Calu3 (cell line): ENCODE results near the gene LINGO1. TPM values are rescaled to one million over a fixed set of nuclear protein-coding genes. Genes with fewer than 3 reads are reported as not detected.

Experiments used
- BruUV-seq: library from RNA; stranded (reverse); fragments of 400-500 nt; replicated peaks from 2 replicates; lab custom pipeline; 2021; lab: Mats Ljungman, UMichigan
- CTCF ChIA-PET: fragments of 300-600 bp; sonication (Branson Sonifier 250); formaldehyde crosslinking; loops from one replicate; lab custom pipeline; 2022; ENCODE audit warnings: antibody characterized with exemption; lab: Charles Lee
- DNase-seq: peaks from one replicate; pipeline ENCODE4 v3.0.0; 2022
- H3K27ac Mint-ChIP-seq: one replicate; pipeline ENCODE4 v1.8.0; 2022; ENCODE audit warnings: mixed read lengths; ENCODE audit not compliant: unreplicated experiment
- H3K27me3 Mint-ChIP-seq: one replicate; pipeline ENCODE4 v1.8.0; 2022; ENCODE audit warnings: mixed read lengths; ENCODE audit not compliant: unreplicated experiment
- H3K36me3 Mint-ChIP-seq: one replicate; pipeline ENCODE4 v1.8.0; 2022; ENCODE audit warnings: mild to moderate bottlenecking, moderate library complexity, mixed read lengths; ENCODE audit not compliant: insufficient read depth, unreplicated experiment
- H3K4me1 Mint-ChIP-seq: one replicate; pipeline ENCODE4 v1.8.0; 2022; ENCODE audit warnings: mild to moderate bottlenecking, low read depth, mixed read lengths; ENCODE audit not compliant: unreplicated experiment
- H3K4me3 Mint-ChIP-seq: one replicate; pipeline ENCODE4 v1.8.0; 2022; ENCODE audit warnings: mild to moderate bottlenecking, low read depth, moderate library complexity, mixed read lengths; ENCODE audit not compliant: unreplicated experiment
- H3K9me3 Mint-ChIP-seq: one replicate; pipeline ENCODE4 v1.8.0; 2022; ENCODE audit warnings: low read depth, mixed read lengths; ENCODE audit not compliant: unreplicated experiment
- intact Hi-C: fragments of 100-400 bp; cut with micrococcal nuclease; formaldehyde crosslinking; loops from one replicate; pipeline ENCODE4 v1.10.0; 2022; ENCODE audit not compliant: unreplicated experiment
- total RNA-seq: library from RNA; stranded (reverse); gene quantifications from 2 replicates; pipeline ENCODE4 v1.2.3, GENCODE V29; 2022
- TF ChIP-seq, protein P1 (sequence below): fragments of 200-600 bp; IDR thresholded peaks from one replicate; pipeline ENCODE4 v1.8.0; 2022; ENCODE audit warnings: antibody characterized with exemption; ENCODE audit not compliant: unreplicated experiment

Gene LINGO1
- total RNA-seq, 1 experiment from 2014 or later, result not detected

DNA sequence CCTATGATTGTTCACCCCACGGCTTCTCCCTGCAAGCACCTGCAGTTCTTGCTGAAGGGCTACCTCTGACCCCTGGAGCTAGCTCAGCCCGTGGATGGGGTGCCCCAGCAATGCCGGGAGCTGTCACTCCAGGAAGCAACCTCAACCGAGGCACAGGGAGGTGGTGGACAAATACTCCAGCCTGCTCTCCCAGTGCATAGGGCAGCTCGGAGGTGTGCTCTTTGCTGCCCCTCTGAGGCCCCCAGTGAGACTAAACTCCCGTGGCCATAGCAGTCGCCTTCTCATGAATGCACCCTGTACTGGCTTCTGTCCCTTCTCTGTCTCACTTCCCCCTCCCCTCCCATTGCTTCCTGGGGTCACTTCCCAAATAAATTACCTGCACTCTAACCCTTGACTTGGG is 48.5 kb downstream of the LINGO1 start:
- TF ChIP-seq, protein P1, sequence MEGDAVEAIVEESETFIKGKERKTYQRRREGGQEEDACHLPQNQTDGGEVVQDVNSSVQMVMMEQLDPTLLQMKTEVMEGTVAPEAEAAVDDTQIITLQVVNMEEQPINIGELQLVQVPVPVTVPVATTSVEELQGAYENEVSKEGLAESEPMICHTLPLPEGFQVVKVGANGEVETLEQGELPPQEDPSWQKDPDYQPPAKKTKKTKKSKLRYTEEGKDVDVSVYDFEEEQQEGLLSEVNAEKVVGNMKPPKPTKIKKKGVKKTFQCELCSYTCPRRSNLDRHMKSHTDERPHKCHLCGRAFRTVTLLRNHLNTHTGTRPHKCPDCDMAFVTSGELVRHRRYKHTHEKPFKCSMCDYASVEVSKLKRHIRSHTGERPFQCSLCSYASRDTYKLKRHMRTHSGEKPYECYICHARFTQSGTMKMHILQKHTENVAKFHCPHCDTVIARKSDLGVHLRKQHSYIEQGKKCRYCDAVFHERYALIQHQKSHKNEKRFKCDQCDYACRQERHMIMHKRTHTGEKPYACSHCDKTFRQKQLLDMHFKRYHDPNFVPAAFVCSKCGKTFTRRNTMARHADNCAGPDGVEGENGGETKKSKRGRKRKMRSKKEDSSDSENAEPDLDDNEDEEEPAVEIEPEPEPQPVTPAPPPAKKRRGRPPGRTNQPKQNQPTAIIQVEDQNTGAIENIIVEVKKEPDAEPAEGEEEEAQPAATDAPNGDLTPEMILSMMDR, result peak; percentile 14
- BruUV-seq, result no TSS peak
- intact Hi-C loops, result no loop called here
- Mint-ChIP-seq H3K4me3 (no peak overlapping the region), H3K4me1 (no peaks in the 10 kb centered on the region), H3K27me3 (peaks cover 95% of the 10 kb centered on the region), H3K27ac (no peak overlapping the region), H3K9me3 (no peaks in the 10 kb centered on the region), H3K36me3 (no peaks in the 10 kb centered on the region)
- peak; percentile 36 for DNase-seq
- CTCF ChIA-PET, result interaction anchor here (0.6 to 1.0 kb wide), 3 partner anchors 20 to 40 kb away, joined by 3 to 5 read pairs (median 3); no protein-coding TSS in a partner anchor

DNA sequence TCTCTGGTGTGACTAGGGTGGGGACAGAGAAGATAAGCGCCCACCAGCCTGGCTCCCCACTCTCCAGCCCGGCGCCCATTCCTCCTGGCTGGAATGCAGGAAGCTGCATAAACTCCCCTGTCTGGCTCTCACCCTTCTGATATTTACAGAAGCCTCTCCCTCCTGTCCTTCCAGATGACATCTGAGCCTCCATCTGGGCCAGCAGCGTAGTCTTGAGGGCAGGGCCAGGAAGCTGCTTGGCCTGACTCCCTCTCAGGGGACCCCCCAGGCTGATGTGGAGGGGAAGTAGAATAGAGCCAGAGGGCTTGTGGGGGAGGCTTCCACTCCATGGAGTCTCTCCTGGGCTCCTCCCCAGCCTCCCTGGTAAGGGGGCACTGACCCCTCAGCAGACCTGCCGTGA is 49.9 kb downstream of the LINGO1 start:
- Mint-ChIP-seq H3K27me3 (peaks cover 95% of the 10 kb centered on the region), H3K9me3 (no peaks in the 10 kb centered on the region), H3K27ac (no peak overlapping the region), H3K36me3 (no peaks in the 10 kb centered on the region), H3K4me1 (no peaks in the 10 kb centered on the region), H3K4me3 (no peak overlapping the region)
- no peak for DNase-seq
- no TSS peak for BruUV-seq
- intact Hi-C loops, result no loop called here
- CTCF ChIA-PET, result no interaction called here
- TF ChIP-seq, protein P1, result no peak

- no peak overlapping the region for H3K27ac Mint-ChIP-seq
- no TSS peak for BruUV-seq
- peaks cover 96% of the 10 kb centered on the region for H3K27me3 Mint-ChIP-seq
These were observed 50.7 kb downstream of the LINGO1 start for GRCh38 chr15:77581896-77582569.

DNA sequence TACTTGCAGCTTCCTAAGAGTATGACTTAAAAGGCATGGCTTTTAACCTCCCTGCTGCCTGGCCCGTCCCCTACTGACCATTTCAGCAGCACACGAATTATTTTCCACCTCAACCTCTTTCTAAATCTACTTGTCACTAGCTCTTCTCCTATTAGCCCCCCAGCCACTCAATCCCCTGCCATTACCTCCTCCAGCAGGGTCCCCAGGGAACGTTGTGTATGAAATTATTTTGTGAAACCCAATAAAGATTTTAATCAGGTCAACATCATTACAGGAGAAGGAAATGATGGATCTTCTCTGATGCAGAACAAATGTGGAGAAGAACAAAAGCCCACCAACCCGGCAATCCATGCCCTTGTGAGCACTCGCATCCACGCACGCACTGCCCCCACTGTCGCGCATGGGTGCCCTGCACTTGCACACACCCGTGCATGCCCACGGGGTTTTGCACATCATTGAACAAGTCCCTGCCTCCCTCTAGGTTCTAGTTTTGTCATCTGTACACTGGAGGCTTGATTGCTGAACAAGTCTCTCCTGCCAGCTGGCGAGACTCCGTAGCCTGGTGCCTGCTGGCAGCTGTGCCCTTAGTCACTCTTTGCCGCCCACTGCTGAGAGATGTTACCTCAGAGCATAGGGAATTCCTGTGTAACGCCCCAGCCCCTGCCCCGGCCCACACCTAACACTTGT is 51.6 kb downstream of the LINGO1 start:
- H3K27me3 Mint-ChIP-seq, result peaks cover 99% of the 10 kb centered on the region
- H3K27ac Mint-ChIP-seq, result no peak overlapping the region
- TF ChIP-seq, protein P1, result no peak
- H3K4me3 Mint-ChIP-seq, result no peak overlapping the region
- no peaks in the 10 kb centered on the region for H3K9me3 Mint-ChIP-seq
- H3K36me3 Mint-ChIP-seq, result no peaks in the 10 kb centered on the region
- BruUV-seq, result no TSS peak
- H3K4me1 Mint-ChIP-seq, result no peaks in the 10 kb centered on the region
- CTCF ChIA-PET, result no interaction called here
- no peak for DNase-seq
- intact Hi-C loops, result no loop called here

More at GRCh38 chr15:77581896-77582569, 50.7 kb downstream of the LINGO1 start:
- intact Hi-C loops, result no loop called here
- Mint-ChIP-seq H3K9me3 (no peaks in the 10 kb centered on the region), H3K36me3 (no peaks in the 10 kb centered on the region), H3K4me3 (no peak overlapping the region), H3K4me1 (no peaks in the 10 kb centered on the region)
- CTCF ChIA-PET, result no interaction called here
- TF ChIP-seq, protein P1, result no peak
- no peak for DNase-seq
